ENCODE data around the gene ZKSCAN1. TPM values are rescaled to one million over a fixed set of nuclear protein-coding genes. Genes with fewer than 3 reads are reported as not detected.
"Not testable (repeated sequence)": the region's sequence is repeated elsewhere in the genome, so short reads cannot be mapped to it uniquely, and the experiment has no call there.

Gene ZKSCAN1
- 28.9 TPM for polyA plus RNA-seq (ENCODE audit: insufficient read length)

- DNase-seq: peak; percentile 92
These were observed at the start of gene ZKSCAN1 for GRCh38 chr7:100015232-100016214. TSS of gene ZKSCAN1 (plus strand) at chr7:100015596. CDS start at chr7:100023507, 7,911 bp downstream.

GRCh38 chr7:99969298-99969697 is 46.1 kb upstream of the ZKSCAN1 start:
- DNase-seq: no peak

DNA sequence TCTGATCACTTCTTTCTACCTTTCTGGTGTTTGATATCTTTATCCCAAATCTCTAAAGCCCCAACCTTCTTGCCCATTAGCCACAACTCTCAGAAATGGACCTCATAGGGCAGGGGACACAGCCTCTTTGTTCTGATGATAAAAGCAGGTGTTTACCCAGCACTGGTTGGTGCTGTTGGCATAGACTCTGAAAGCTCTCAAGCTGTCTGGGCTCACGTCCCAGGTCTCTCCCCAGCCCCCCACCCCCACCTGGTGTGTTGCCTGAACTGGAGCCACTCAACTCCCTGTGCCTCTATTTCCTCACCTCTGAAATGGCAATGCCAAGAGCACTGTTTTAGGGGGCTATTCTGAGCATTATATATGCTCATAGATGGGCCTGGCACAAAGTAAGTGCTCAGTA is 45.6 kb upstream of the ZKSCAN1 start:
- DNase-seq: not testable (repeated sequence)

DNA sequence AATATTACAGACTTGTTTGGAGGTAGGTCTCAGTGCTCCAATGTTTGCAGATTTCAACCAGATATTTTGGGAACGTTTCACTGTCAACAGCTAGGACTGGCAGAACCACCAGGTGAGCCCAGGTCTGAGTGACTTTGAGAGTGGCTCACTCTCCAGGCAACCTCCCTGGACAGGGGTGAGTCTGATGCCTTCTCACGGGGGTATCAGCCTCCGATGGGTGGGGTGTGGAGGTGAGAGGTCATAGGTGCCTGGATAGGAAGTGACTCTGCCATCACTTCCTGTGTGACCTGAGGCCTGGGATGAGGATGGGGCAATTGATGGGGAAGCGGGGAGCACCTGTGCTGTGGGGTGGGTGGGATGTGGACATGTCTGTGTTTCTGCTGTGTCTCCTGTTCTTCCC is 44.2 kb upstream of the ZKSCAN1 start:
- no peak for DNase-seq

DNA sequence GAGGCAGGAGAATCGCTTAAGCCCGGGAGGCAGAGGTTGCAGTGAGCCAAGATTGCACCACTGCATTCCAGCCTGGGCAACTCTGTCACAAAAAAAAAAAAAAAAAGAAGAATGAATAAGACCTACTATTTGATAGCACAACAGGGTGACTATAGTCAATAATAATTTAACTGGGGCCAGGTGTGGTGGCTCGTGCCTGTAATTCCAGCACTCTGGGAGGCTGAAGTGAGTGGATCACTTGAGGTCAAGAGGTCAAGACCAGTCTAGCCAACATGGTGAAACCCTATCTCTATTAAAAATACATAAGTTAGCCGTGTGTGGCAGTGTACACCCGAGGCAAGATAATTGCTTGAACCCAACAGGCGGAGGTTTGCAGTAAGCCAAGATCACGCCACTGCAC is 41.6 kb upstream of the ZKSCAN1 start:
- DNase-seq: not testable (repeated sequence)

GRCh38 chr7:99974681-99975080 is 40.7 kb upstream of the ZKSCAN1 start:
- DNase-seq: no peak

GRCh38 chr7:99975782-99976521 is 39.4 kb upstream of the ZKSCAN1 start, which contains the start of gene AZGP1:
TSS of gene AZGP1 (minus strand) at chr7:99976031. CDS start at chr7:99976020, 11 bp downstream.
- no peak for DNase-seq

GRCh38 chr7:99976626-99977025 is 38.8 kb upstream of the ZKSCAN1 start:
- no peak for DNase-seq

DNA sequence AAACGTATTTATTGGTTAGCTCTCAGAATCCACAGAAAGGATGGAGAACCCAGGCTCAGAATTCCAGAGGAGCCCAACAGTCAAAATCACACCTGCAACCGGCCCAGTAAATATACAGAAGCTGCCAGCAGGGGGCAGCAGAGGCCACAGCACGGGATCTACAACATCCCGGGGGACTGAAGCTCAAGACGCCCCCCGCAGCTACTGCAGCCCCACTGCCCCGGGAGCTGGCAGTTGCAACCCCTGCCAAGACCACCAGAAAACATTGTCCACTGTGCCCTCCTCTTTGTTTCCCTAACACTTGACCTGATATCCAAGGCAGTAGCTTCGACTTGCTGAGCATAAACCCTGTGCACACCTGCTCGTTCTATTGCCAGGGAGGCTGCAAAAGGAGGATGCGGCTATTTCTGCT is 35.6 kb upstream of the ZKSCAN1 start:
- DNase-seq: not testable (repeated sequence)

GRCh38 chr7:99980448-99980872 is 34.9 kb upstream of the ZKSCAN1 start:
- not testable (repeated sequence) for DNase-seq

- DNase-seq: not testable (repeated sequence)
These were observed 34.3 kb upstream of the ZKSCAN1 start for GRCh38 chr7:99981066-99981465.

GRCh38 chr7:99984593-99984992 is 30.8 kb upstream of the ZKSCAN1 start:
- no peak for DNase-seq

- not testable (repeated sequence) for DNase-seq
These were observed 28.1 kb upstream of the ZKSCAN1 start for GRCh38 chr7:99987306-99987705.

DNA sequence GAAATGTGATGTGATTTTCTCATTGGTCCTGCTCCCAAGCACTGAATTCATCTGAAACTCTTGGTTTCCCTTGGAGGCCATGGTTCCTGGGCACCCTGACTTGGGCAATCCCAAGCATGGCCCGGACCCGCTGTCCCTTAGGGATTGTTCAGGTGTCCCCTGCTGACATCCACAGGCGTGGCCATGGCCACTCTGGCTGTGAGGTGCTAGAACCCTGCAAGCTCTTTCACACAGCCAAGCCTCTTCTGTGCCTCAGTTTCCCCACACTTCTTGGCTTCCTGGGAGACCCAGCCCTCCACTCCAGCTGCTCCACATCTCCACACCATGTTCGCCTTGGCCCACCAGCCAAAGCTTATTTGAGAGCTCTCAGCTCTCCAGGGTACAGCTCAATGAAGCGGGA is 27.6 kb upstream of the ZKSCAN1 start:
- DNase-seq: no peak

- DNase-seq: no peak
These were observed 24.9 kb upstream of the ZKSCAN1 start for GRCh38 chr7:99990460-99990852.

DNA sequence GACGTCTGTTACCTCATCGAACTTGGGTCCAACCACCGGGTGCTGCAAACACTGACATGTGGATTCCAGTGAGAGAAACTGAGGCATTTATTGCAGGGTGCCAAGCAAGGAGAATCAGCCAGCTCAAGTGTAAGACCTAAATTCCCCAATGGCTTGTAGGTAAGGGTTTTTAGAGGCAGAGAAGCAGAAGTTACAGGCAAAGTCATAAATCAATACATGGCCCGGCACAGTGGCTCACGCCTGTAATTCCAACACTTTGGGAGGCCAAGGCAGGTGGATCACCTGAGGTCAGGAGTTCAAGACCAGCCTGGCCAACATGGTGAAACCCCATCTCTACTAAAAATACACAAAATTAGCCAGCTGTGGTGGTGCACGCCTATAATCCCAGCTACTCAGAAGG is 23.9 kb upstream of the ZKSCAN1 start:
- DNase-seq: not testable (repeated sequence)

GRCh38 chr7:99992330-99993038 is 22.9 kb upstream of the ZKSCAN1 start:
- no peak for DNase-seq

DNA sequence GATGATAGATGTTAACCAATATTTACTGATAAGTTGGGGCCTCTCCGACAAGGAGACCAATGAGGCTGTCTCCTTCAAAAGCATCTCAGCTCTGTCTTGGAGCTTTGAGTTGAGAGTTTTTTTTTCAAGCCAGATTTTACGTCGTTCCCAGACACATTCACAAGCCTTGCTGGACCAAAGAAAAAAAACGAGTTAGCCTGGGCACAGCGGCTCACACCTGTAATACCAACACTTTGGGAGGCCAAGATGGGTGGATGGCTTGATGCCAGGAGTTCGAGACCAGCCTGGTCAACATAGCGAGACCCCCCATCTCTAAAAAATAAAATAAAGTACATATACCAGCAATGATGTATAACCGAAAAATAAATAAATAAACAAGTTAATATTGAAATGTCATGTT is 20.6 kb upstream of the ZKSCAN1 start:
- DNase-seq: no peak

- DNase-seq: no peak
These were observed 18.4 kb upstream of the ZKSCAN1 start for GRCh38 chr7:99996755-99997544.

GRCh38 chr7:99997545-99998137 is 17.8 kb upstream of the ZKSCAN1 start:
- DNase-seq: peak; percentile 55

DNA sequence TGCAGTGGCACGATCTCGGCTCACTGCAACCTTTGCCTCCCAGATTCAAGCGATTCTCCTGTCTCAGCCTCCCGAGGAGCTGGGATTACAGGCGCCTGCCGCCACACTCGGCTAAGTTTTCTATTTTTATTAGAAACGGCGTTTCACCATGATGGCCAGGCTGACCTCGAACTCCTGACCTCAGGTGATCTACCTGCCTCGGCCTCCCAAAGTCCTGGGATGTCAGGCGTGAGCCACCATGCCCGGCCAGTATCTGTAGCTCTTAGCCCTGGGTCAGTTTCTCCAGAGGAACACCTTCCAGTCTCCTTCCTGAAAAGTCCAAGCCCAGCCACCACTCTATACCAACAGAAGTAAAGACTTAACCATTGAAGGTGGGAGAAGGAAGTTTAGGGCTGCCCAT is 15.2 kb upstream of the ZKSCAN1 start:
- no peak for DNase-seq

Data from hindlimb muscle (tissue), 1 donor.